Neuronal stem cell (in vitro differentiated cells): ENCODE data around the gene C10orf120.

Experiments used
- DNase-seq: peaks from one replicate; pipeline ENCODE4 v3.0.0-alpha.2; 2013; ENCODE audit warnings: low spot score
- H2AFZ ChIP-seq: one replicate; pipeline ENCODE4 v1.6.1; 2013; ENCODE audit warnings: mild to moderate bottlenecking, low read length, inconsistent platforms
- H2AK5ac ChIP-seq: 2 replicates; pipeline ENCODE4 v1.6.1; 2013; ENCODE audit warnings: low read depth, mild to moderate bottlenecking, inconsistent platforms, low read length, moderate library complexity, mixed read lengths
- H2BK120ac ChIP-seq: 2 replicates; pipeline ENCODE4 v1.6.1; 2013; ENCODE audit warnings: low read depth, mild to moderate bottlenecking, inconsistent platforms, low read length, moderate library complexity, mixed read lengths
- H2BK12ac ChIP-seq: one replicate; pipeline ENCODE4 v1.6.1; 2013; ENCODE audit warnings: low read length, inconsistent platforms
- H2BK15ac ChIP-seq: 2 replicates; pipeline ENCODE4 v1.6.1; 2013; ENCODE audit warnings: mild to moderate bottlenecking, low read length, inconsistent platforms, mixed read lengths
- H2BK5ac ChIP-seq: one replicate; pipeline ENCODE4 v1.6.1; 2013; ENCODE audit warnings: inconsistent platforms, mild to moderate bottlenecking, low read length, moderate library complexity
- H3K14ac ChIP-seq: one replicate; pipeline ENCODE4 v1.6.1; 2013; ENCODE audit warnings: low read length, inconsistent platforms
- H3K18ac ChIP-seq: 2 replicates; pipeline ENCODE4 v1.6.1; 2013; ENCODE audit warnings: low read length, inconsistent platforms
- H3K23ac ChIP-seq: 2 replicates; pipeline ENCODE4 v1.6.1; 2013; ENCODE audit warnings: low read depth, mild to moderate bottlenecking, mixed read lengths, low read length, inconsistent platforms; ENCODE audit not compliant: poor library complexity
- H3K27ac ChIP-seq: replicated peaks from 3 replicates; pipeline ENCODE4 v1.5.1; 2013; ENCODE audit warnings: low read length, inconsistent platforms
- H3K27me3 ChIP-seq, 3 experiments: 2 replicates each; pipeline ENCODE4 v1.6.1; 2013; ENCODE audit warnings: low read length in 3 of 3, mild to moderate bottlenecking in 2 of 3, inconsistent platforms in 1 of 3, low read depth in 1 of 3, mixed read lengths in 1 of 3, moderate library complexity in 1 of 3; ENCODE audit not compliant: control insufficient read depth in 3 of 3, insufficient read depth in 3 of 3
- H3K36me3 ChIP-seq, 2 donors: replicated peaks in 1 of 2; 2 replicates each; pipeline ENCODE4 v1.6.1; 2013; ENCODE audit warnings: low read length in 2 of 2; ENCODE audit not compliant: control insufficient read depth in 2 of 2, insufficient read depth in 2 of 2
- H3K4ac ChIP-seq: 2 replicates; pipeline ENCODE4 v1.6.1; 2013; ENCODE audit warnings: inconsistent platforms, mild to moderate bottlenecking, low read length, moderate library complexity
- H3K4me1 ChIP-seq, 2 donors: 1 replicate in 1 of 2; 2 replicates in 1 of 2; pipeline ENCODE4 v1.6.1; 2013; ENCODE audit warnings: low read length in 2 of 2, low read depth in 1 of 2; ENCODE audit not compliant: control insufficient read depth in 2 of 2, insufficient read depth in 1 of 2
- H3K4me2 ChIP-seq: one replicate; pipeline ENCODE4 v1.6.1; 2013; ENCODE audit warnings: mild to moderate bottlenecking, low read length, inconsistent platforms; ENCODE audit not compliant: insufficient read depth, poor library complexity, severe bottlenecking
- H3K4me3 ChIP-seq, 2 donors: 2 replicates each; pipeline ENCODE4 v1.5.1; 2013; ENCODE audit warnings: low read length in 2 of 2, mild to moderate bottlenecking in 2 of 2, inconsistent platforms in 1 of 2, moderate library complexity in 1 of 2
- H3K79me1 ChIP-seq: one replicate; pipeline ENCODE4 v1.6.1; 2013; ENCODE audit warnings: low read depth, mild to moderate bottlenecking, inconsistent platforms, low read length, moderate library complexity
- H3K9ac ChIP-seq: one replicate; pipeline ENCODE4 v1.6.1; 2013; ENCODE audit warnings: mild to moderate bottlenecking, low read depth, low read length, inconsistent platforms; ENCODE audit not compliant: poor library complexity
- H3K9me3 ChIP-seq, 2 donors: replicated peaks in 1 of 2; 2 replicates each; pipeline versions ENCODE3 to v1.6.1; 2013; ENCODE audit warnings: low read length in 2 of 2, mild to moderate bottlenecking in 2 of 2, inconsistent platforms in 1 of 2, low read depth in 1 of 2, mixed read lengths in 1 of 2, moderate library complexity in 1 of 2; ENCODE audit not compliant: control insufficient read depth in 2 of 2, insufficient read depth in 1 of 2
- H4K8ac ChIP-seq: one replicate; pipeline ENCODE4 v1.6.1; 2013; ENCODE audit warnings: low read depth, mild to moderate bottlenecking, inconsistent platforms, low read length, moderate library complexity
- H4K91ac ChIP-seq: one replicate; pipeline ENCODE4 v1.6.1; 2013; ENCODE audit warnings: low read length, low read depth, mild to moderate bottlenecking, inconsistent platforms; ENCODE audit not compliant: poor library complexity
- WGBS, 2 donors: extraction: QIAGEN DNeasy Blood & Tissue Kit; methylation state at CpG; one replicate each; pipeline ENCODE4 v1.1.7; 2013; ENCODE audit warnings: missing lambda C conversion rate in 2 of 2, mixed read lengths in 1 of 2; ENCODE audit not compliant: insufficient read length in 2 of 2, insufficient replicate concordance in 1 of 2; ENCODE audit errors: extremely low coverage in 2 of 2; 5-methylcytosine and 5-hydroxymethylcytosine counted together

Gene C10orf120

DNA sequence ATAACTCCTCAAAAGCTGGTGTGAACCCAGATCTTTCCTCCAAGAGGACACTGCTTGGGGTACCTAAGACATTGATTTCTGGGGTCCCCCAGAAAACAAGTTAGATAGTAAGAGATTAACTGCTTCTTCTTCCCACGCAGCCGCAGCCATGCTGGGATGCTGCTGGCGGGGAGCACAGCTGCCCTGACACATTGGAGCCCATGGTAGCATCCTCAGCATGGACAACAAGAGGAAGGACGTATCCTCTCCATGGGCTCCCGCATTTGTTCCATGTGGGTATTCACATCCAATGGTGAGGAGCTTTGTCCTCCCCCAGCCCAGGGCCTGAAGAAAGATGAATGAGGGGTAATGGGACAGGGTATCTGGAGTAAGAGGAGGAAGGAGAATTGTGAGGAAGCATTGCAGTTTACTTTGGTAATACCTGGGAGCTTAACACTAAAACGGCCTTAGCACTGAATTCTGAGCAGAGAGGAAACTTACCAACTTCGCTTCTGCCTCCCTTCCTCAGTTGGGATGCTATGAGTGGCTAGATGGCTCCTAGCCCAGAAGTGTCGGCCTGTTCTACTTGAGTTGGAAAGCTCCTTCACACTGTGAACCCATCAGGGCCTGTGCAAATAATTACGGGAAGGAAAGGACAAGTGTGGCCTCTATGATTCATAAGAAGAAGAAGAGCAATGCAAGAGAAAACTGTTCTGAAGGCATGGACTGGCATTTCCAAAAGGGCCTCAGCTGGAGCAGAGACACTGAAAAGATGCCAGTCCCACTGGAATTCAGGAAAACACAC is 43.9 kb downstream of the C10orf120 start:
- Histone ChIP-seq H3K4me1 (no peaks in the 10 kb centered on the region), H3K9ac (no peak overlapping the region), H3K18ac (peak overlapping the region; percentile 55), H3K27ac (no peak overlapping the region), H4K91ac (no peak overlapping the region), H3K4me3 (no peak overlapping the region), H3K4ac (peak overlapping the region; percentile 6), H3K79me1 (no peaks in the 10 kb centered on the region), H3K4me2 (no peak overlapping the region), H2AFZ (no peak overlapping the region), H2BK5ac (no peak overlapping the region), H3K9me3 (no peaks in the 10 kb centered on the region), H2BK12ac (no peak overlapping the region), H3K23ac (no peak overlapping the region), H3K14ac (no peak overlapping the region), H2BK15ac (no peak overlapping the region), H2AK5ac (no peak overlapping the region), H2BK120ac (no peak overlapping the region), H4K8ac (no peak overlapping the region), H3K36me3 (no peaks in the 10 kb centered on the region), H3K27me3 (peaks cover 0 to 16% (median 0%) of the 10 kb centered on the region in 3 experiments)
- no CpG with 5 or more reads among the region's 9 CpGs for WGBS, 2 donors
- DNase-seq, result no peak

GRCh38 chr10:122650331-122650730 is 49.3 kb downstream of the C10orf120 start:
- H2BK15ac ChIP-seq, result no peak overlapping the region
- H3K23ac ChIP-seq, result no peak overlapping the region
- no peak overlapping the region for H2AFZ ChIP-seq
- H2BK12ac ChIP-seq, result no peak overlapping the region
- no peak overlapping the region for H3K27ac ChIP-seq
- H3K4me1 ChIP-seq, result peaks cover 0 to 1% of the 10 kb centered on the region in 2 donors
- no peaks in the 10 kb centered on the region for H3K9me3 ChIP-seq
- H4K8ac ChIP-seq, result no peak overlapping the region
- no peak overlapping the region for H4K91ac ChIP-seq
- no peak overlapping the region for H3K14ac ChIP-seq
- H3K9ac ChIP-seq, result no peak overlapping the region
- H3K27me3 ChIP-seq, result peaks cover 0 to 3% (median 0%) of the 10 kb centered on the region in 3 experiments
- H3K36me3 ChIP-seq, result no peaks in the 10 kb centered on the region
- H3K18ac ChIP-seq, result no peak overlapping the region
- no CpG with 5 or more reads among the region's 2 CpGs for WGBS, 2 donors
- H3K79me1 ChIP-seq, result no peaks in the 10 kb centered on the region
- H3K4me2 ChIP-seq, result no peak overlapping the region
- no peak overlapping the region for H2AK5ac ChIP-seq
- no peak overlapping the region for H2BK5ac ChIP-seq
- H3K4ac ChIP-seq, result no peak overlapping the region
- H3K4me3 ChIP-seq, result no peak overlapping the region
- H2BK120ac ChIP-seq, result no peak overlapping the region
- DNase-seq, result no peak

- Histone ChIP-seq H3K18ac (no peak overlapping the region), H3K4me1 (peaks cover 0 to 1% of the 10 kb centered on the region in 2 donors), H3K9ac (no peak overlapping the region), H2BK120ac (no peak overlapping the region), H3K14ac (no peak overlapping the region), H3K27ac (no peak overlapping the region), H4K8ac (no peak overlapping the region), H3K4me2 (no peak overlapping the region), H3K27me3 (peaks cover 0 to 2% (median 0%) of the 10 kb centered on the region in 3 experiments), H3K23ac (no peak overlapping the region), H3K79me1 (no peaks in the 10 kb centered on the region), H3K4ac (no peak overlapping the region), H2BK5ac (no peak overlapping the region), H2AK5ac (no peak overlapping the region), H4K91ac (no peak overlapping the region), H2BK15ac (no peak overlapping the region), H2BK12ac (no peak overlapping the region), H3K36me3 (no peaks in the 10 kb centered on the region), H3K4me3 (no peak overlapping the region), H3K9me3 (no peaks in the 10 kb centered on the region), H2AFZ (no peak overlapping the region)
- WGBS, 2 donors, result no CpG with 5 or more reads among the region's 5 CpGs
- no peak for DNase-seq
Observed at GRCh38 chr10:122649903-122650302, 49.7 kb downstream of the C10orf120 start.

DNA sequence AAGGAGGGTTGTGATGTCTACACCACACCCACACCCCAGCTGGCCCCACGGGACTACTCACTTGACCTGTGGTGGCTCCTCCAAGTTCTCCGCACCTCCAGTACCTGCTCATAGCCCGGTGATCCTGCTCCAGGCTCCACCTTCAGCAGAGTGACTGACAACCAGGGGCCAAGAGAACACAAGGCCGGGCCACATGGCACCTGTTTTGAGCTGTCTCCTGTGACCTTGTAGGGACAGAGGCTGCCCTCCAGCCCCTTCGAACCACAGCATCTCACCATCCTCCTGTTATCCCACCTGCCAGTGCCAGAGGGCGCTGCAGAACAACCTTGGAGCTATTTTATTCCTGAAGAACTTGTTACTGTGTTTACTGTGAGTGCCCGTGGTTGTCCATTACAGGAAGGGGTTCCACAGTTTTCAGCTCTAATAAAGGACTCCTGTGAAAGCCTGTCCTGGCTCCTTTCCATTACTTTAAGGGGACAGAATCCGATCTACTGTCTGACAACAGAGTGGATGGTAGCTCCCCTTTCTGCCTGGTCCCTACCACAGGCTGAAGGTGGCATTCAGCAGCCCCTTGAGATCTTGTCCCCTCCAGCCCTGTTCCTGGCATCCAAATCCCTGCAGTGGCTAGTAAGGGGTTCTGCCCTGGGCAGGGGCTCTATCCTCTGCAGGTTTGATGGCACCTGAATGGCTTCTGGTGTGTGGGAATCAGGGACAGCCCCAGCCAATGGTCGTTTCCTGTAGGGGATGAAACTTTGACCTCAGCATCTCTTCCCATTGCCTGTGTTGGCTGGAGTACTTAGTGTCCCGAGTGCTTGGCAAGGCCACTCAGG is 50.8 kb downstream of the C10orf120 start:
- H3K27me3 ChIP-seq, result peaks cover 0 to 2% (median 0%) of the 10 kb centered on the region in 3 experiments
- WGBS, 2 donors, result no CpG with 5 or more reads among the region's 10 CpGs
- peak; percentile 65 for DNase-seq

More for the DNA sequence above, 50.8 kb downstream of the C10orf120 start:
- Histone ChIP-seq H3K27ac (no peak overlapping the region), H3K4me3 (no peak overlapping the region), H2AK5ac (no peak overlapping the region), H2BK120ac (no peak overlapping the region), H3K23ac (no peak overlapping the region), H3K18ac (peak overlapping the region; percentile 30), H2BK12ac (no peak overlapping the region), H4K91ac (no peak overlapping the region), H3K14ac (no peak overlapping the region), H2BK15ac (no peak overlapping the region), H3K4me1 (peaks cover 0 to 1% of the 10 kb centered on the region in 2 donors), H3K36me3 (no peaks in the 10 kb centered on the region), H3K79me1 (no peaks in the 10 kb centered on the region), H4K8ac (no peak overlapping the region), H2BK5ac (no peak overlapping the region), H3K4ac (no peak overlapping the region), H3K4me2 (no peak overlapping the region), H3K9me3 (no peaks in the 10 kb centered on the region), H3K9ac (no peak overlapping the region), H2AFZ (peak overlapping the region; percentile 13)
